Hepatocyte (in vitro differentiated cells): ENCODE results near the gene SCD5. TPM values are rescaled to one million over a fixed set of nuclear protein-coding genes. Genes with fewer than 3 reads are reported as not detected.

ENCODE experiments used
- DNase-seq: peaks from one replicate; pipeline ENCODE4 v3.0.0-alpha.2; 2016; ENCODE audit warnings: low spot score
- H2AFZ ChIP-seq: fragments of 200-600 bp; sonication (generic); 2 replicates; pipeline ENCODE4 v1.6.0; 2016; ENCODE audit warnings: antibody characterized with exemption, mild to moderate bottlenecking
- H3K27ac ChIP-seq: fragments of 200-600 bp; sonication (generic); 2 replicates; pipeline ENCODE4 v1.5.1; 2016; ENCODE audit warnings: mild to moderate bottlenecking
- H3K27me3 ChIP-seq: fragments of 200-600 bp; sonication (generic); 2 replicates; pipeline ENCODE4 v1.6.1; 2016
- H3K36me3 ChIP-seq: fragments of 200-600 bp; sonication (generic); replicated peaks from 2 replicates; pipeline ENCODE4 v1.5.1; 2016; ENCODE audit warnings: low read depth; ENCODE audit not compliant: insufficient read depth
- H3K4me1 ChIP-seq: fragments of 200-600 bp; sonication (generic); 2 replicates; pipeline ENCODE4 v1.5.1; 2016; ENCODE audit warnings: mild to moderate bottlenecking, moderate library complexity; ENCODE audit not compliant: insufficient read depth
- H3K4me2 ChIP-seq: fragments of 200-600 bp; sonication (generic); 2 replicates; pipeline ENCODE4 v1.6.0; 2016
- H3K4me3 ChIP-seq: fragments of 200-600 bp; sonication (generic); 2 replicates; pipeline ENCODE4 v1.5.1; 2016; ENCODE audit warnings: mild to moderate bottlenecking
- H3K79me2 ChIP-seq: fragments of 200-600 bp; sonication (generic); 2 replicates; pipeline ENCODE4 v1.6.0; 2017; ENCODE audit warnings: mild to moderate bottlenecking
- H3K9me2 ChIP-seq: fragments of 200-600 bp; sonication (generic); replicated peaks from 2 replicates; pipeline ENCODE4 v1.6.0; 2017; ENCODE audit warnings: mild to moderate bottlenecking; ENCODE audit not compliant: insufficient read depth
- H3K9me3 ChIP-seq: fragments of 200-600 bp; sonication (generic); 2 replicates; pipeline ENCODE4 v1.5.1; 2016; ENCODE audit warnings: low read depth, mild to moderate bottlenecking
- H4K20me1 ChIP-seq: fragments of 200-600 bp; sonication (generic); 2 replicates; pipeline ENCODE4 v1.6.0; 2016; ENCODE audit warnings: mild to moderate bottlenecking; ENCODE audit not compliant: insufficient read depth, poor library complexity, severe bottlenecking
- CTCF ChIP-seq: fragments of 200-600 bp; sonication (generic); IDR thresholded peaks from 2 replicates; pipeline ENCODE4 v1.5.1; 2016; ENCODE audit warnings: antibody characterized with exemption, mild to moderate bottlenecking; ENCODE audit not compliant: poor library complexity
- EZH2 ChIP-seq: fragments of 200-600 bp; sonication (generic); IDR thresholded peaks from 2 replicates; pipeline ENCODE4 v1.6.1; 2016; ENCODE audit warnings: antibody characterized with exemption, mild to moderate bottlenecking, borderline replicate concordance
- EZH2phosphoT487 ChIP-seq: fragments of 200-600 bp; sonication (generic); IDR thresholded peaks from one replicate; pipeline ENCODE4 v1.6.1; 2018; ENCODE audit warnings: antibody characterized with exemption, mild to moderate bottlenecking, low read depth, moderate library complexity; ENCODE audit not compliant: unreplicated experiment, severe bottlenecking
- WGBS: methylation state at CpG from one replicate; pipeline ENCODE4 v1.1.6; 2016; ENCODE audit warnings: low lambda C conversion rate; ENCODE audit errors: missing lambda C conversion rate; 5-methylcytosine and 5-hydroxymethylcytosine counted together
- polyA plus RNA-seq: library from polyadenylated mRNA; unstranded; fragments of >200 nt; fragmentation: Nextera tagmentation; extraction: Ambion mirVana; gene quantifications from 2 replicates; pipeline ENCODE4 v1.2.1, GENCODE V29; 2016
- total RNA-seq: library from RNA; depleted of rRNA; stranded (reverse); fragments of >200 nt; gene quantifications from 2 replicates; pipeline ENCODE4 v1.2.3, GENCODE V29; 2014

The SCD5 gene
- total and polyA plus RNA-seq, 2 experiments from 2014 or later = 6.4 to 19.2 TPM

- no peaks in the 10 kb centered on the region for H3K9me3 ChIP-seq
- no peak for TF ChIP-seq CTCF
- TF ChIP-seq EZH2phosphoT487 = no peak
- no peak overlapping the region for H3K4me3 ChIP-seq
- H3K27me3 ChIP-seq = no peaks in the 10 kb centered on the region
- H3K4me2 ChIP-seq = no peak overlapping the region
- whole genome bisulfite sequencing = 92% methylated on average over 5 of the region's 5 CpGs
- no peak for DNase-seq
- H3K79me2 ChIP-seq = no peaks in the 10 kb centered on the region
- H3K36me3 ChIP-seq = no peaks in the 10 kb centered on the region
- H2AFZ ChIP-seq = no peak overlapping the region
- H3K27ac ChIP-seq = no peak overlapping the region
- no peaks in the 10 kb centered on the region for H3K4me1 ChIP-seq
- no peaks in the 10 kb centered on the region for H4K20me1 ChIP-seq
- H3K9me2 ChIP-seq = no peaks in the 10 kb centered on the region
Observed at GRCh38 chr4:82712561-82712960, 86.0 kb downstream of the SCD5 start.

GRCh38 chr4:82711158-82711785 lies 87.3 kb downstream of the SCD5 start:
- Histone ChIP-seq H2AFZ (no peak overlapping the region), H3K4me2 (no peak overlapping the region), H3K9me2 (no peaks in the 10 kb centered on the region), H3K27ac (no peak overlapping the region), H3K4me3 (no peak overlapping the region), H3K36me3 (no peaks in the 10 kb centered on the region), H4K20me1 (no peaks in the 10 kb centered on the region), H3K9me3 (no peaks in the 10 kb centered on the region), H3K27me3 (no peaks in the 10 kb centered on the region), H3K79me2 (no peaks in the 10 kb centered on the region), H3K4me1 (no peaks in the 10 kb centered on the region)
- WGBS = 88% methylated on average over 7 of the region's 7 CpGs
- no peak for DNase-seq
- TF ChIP-seq CTCF = no peak
- no peak for TF ChIP-seq EZH2
- no peak for TF ChIP-seq EZH2phosphoT487

GRCh38 chr4:82710197-82710929 lies 88.2 kb downstream of the SCD5 start:
- H3K4me1 ChIP-seq = no peaks in the 10 kb centered on the region
- no peaks in the 10 kb centered on the region for H3K9me3 ChIP-seq
- no peak for DNase-seq
- no peak overlapping the region for H3K27ac ChIP-seq
- no peak overlapping the region for H2AFZ ChIP-seq
- H3K36me3 ChIP-seq = no peaks in the 10 kb centered on the region
- H3K9me2 ChIP-seq = no peaks in the 10 kb centered on the region
- no peaks in the 10 kb centered on the region for H3K79me2 ChIP-seq
- no peaks in the 10 kb centered on the region for H4K20me1 ChIP-seq
- no peak overlapping the region for H3K4me2 ChIP-seq
- 11% methylated on average over 2 of the region's 4 CpGs for WGBS
- no peak overlapping the region for H3K4me3 ChIP-seq
- TF ChIP-seq CTCF (no peak), EZH2 (no peak), EZH2phosphoT487 (no peak)
- H3K27me3 ChIP-seq = no peaks in the 10 kb centered on the region
